Endodermal cell (in vitro differentiated cells): ENCODE measurements around the gene PDIA2. TPM values are rescaled to one million over a fixed set of nuclear protein-coding genes. Genes with fewer than 3 reads are reported as not detected.
A peak's percentile ranks its signal among the peaks of the same experiment; 100 is the strongest.

Experiments
- DNase-seq: peaks from one replicate; pipeline ENCODE4 v3.0.0-alpha.2; 2017
- H3K27ac ChIP-seq: 2 replicates; pipeline ENCODE4 v1.5.1; 2013; ENCODE audit warnings: mild to moderate bottlenecking, low read depth, low read length, moderate library complexity
- H3K27me3 ChIP-seq: 2 replicates; pipeline ENCODE4 v1.6.1; 2013; ENCODE audit warnings: mild to moderate bottlenecking, low read length, moderate library complexity; ENCODE audit not compliant: insufficient read depth, control insufficient read depth, poor library complexity, severe bottlenecking
- H3K36me3 ChIP-seq: 2 replicates; pipeline ENCODE4 v1.7.0; 2013; ENCODE audit warnings: mild to moderate bottlenecking, low read length, moderate library complexity; ENCODE audit not compliant: control insufficient read depth, insufficient read depth
- H3K4me1 ChIP-seq: one replicate; pipeline ENCODE4 v1.7.0; 2013; ENCODE audit warnings: low read length; ENCODE audit not compliant: control insufficient read depth, insufficient read depth
- H3K4me3 ChIP-seq: 2 replicates; pipeline ENCODE4 v1.5.1; 2013; ENCODE audit warnings: mild to moderate bottlenecking, low read length, moderate library complexity
- H3K9ac ChIP-seq: 2 replicates; pipeline ENCODE4 v1.6.1; 2013; ENCODE audit warnings: mild to moderate bottlenecking, low read length, moderate library complexity; ENCODE audit not compliant: poor library complexity, severe bottlenecking; ENCODE audit errors: extremely low read depth
- H3K9me3 ChIP-seq: 2 replicates; pipeline ENCODE4 v1.6.1; 2013; ENCODE audit warnings: mild to moderate bottlenecking, low read length, moderate library complexity; ENCODE audit not compliant: control insufficient read depth
- H3K27ac Mint-ChIP-seq: 2 replicates; pipeline ENCODE4 v1.8.0; 2020; ENCODE audit warnings: mixed read lengths
- H3K27me3 Mint-ChIP-seq: 2 replicates; pipeline ENCODE4 v1.8.0; 2021; ENCODE audit warnings: mild to moderate bottlenecking, mixed read lengths; ENCODE audit not compliant: insufficient read depth
- H3K36me3 Mint-ChIP-seq: 2 replicates; pipeline ENCODE4 v1.8.0; 2020; ENCODE audit warnings: low read depth, mixed read lengths
- H3K4me1 Mint-ChIP-seq: 2 replicates; pipeline ENCODE4 v1.8.0; 2020; ENCODE audit warnings: mixed read lengths
- H3K4me3 Mint-ChIP-seq: 2 replicates; pipeline ENCODE4 v1.8.0; 2020; ENCODE audit warnings: mild to moderate bottlenecking, moderate library complexity, mixed read lengths
- H3K9me3 Mint-ChIP-seq: 2 replicates; pipeline ENCODE4 v1.8.0; 2020; ENCODE audit warnings: mild to moderate bottlenecking, mixed read lengths
- CTCF ChIP-seq: fragments of 200-600 bp; sonication (generic); conservative IDR thresholded peaks from 2 replicates; pipeline ENCODE4 v1.5.0; 2021; ENCODE audit warnings: antibody characterized with exemption, mild to moderate bottlenecking
- WGBS, 2 experiments: methylation state at CpG; one replicate each; pipeline versions ENCODE4 v1.1.5 to v1.1.7; 2013; ENCODE audit warnings: missing lambda C conversion rate in 2 of 2, mixed read lengths in 1 of 2; ENCODE audit not compliant: insufficient coverage in 1 of 2, insufficient read length in 1 of 2; 5-methylcytosine and 5-hydroxymethylcytosine counted together
- total RNA-seq, 2 donors: library from RNA; stranded (reverse); fragmentation: NEBNext Ultra II Directional in 1 of 2; extraction: Animal tissue kit (Norgen Biotek cat#: 25700) in 1 of 2; gene quantifications; 2 replicates in 1 of 2; 3 replicates in 1 of 2; pipeline ENCODE4 v1.2.1, GENCODE V29; 2021

Gene PDIA2
- total RNA-seq, 2 donors from 2014 or later = 2.9 to 9.9 TPM

DNA sequence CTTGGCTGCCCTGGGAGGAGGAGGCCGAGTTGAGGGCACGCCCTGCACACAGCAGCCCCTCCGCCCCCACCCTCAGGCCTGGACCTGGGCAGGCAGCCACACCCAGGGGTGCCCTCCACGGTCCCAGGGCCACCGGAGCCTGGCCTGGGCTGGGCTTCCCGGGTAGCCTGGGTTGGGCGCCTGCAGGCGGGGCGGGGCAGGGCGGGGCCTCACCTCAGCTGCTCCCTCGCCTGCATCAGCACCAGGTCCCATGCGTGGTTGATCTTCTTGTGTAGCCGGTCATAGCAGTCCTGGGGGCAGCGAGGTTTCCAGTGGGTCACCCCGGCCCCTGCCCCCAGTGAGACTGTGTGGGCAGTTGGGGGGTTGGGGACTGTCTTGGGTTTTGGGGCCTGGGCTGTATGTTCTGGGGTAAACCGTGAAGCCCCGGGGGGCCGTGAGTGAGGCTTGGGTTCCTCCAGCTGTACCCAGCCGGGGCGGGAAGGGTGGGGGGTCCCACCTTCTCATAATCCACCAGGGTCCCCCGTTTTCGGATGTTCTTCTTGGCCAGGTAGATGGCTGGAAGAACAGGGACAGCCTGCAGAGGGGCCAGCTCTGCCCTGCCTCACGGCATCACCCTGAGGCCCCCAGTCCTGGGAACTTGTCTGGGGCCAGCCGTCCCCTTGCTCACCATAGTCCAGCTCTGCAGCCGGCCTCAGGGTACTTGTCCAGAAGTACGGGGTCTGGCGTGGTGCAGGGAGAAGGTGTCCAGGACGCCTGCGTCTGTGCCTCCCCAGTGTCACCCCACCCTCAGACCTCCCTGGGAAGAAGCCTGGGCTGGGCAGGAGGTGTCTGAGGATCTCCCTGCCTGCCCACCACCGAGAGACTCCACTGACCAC is 9.2 kb upstream of the PDIA2 start:
- no peaks in the 10 kb centered on the region for H3K4me1 Mint-ChIP-seq
- H3K27ac Mint-ChIP-seq = no peak overlapping the region
- no peak overlapping the region for H3K4me3 Mint-ChIP-seq
- H3K9me3 ChIP-seq = no peaks in the 10 kb centered on the region
- WGBS, 2 experiments = 90 to 91% methylated on average over 6 to 30 of the region's 30 CpGs
- no peak for TF ChIP-seq CTCF
- H3K4me1 ChIP-seq = no peaks in the 10 kb centered on the region
- no peak overlapping the region for H3K4me3 ChIP-seq
- no peaks in the 10 kb centered on the region for H3K36me3 Mint-ChIP-seq
- H3K27me3 Mint-ChIP-seq = peaks cover 29% of the 10 kb centered on the region
- H3K9ac ChIP-seq = no peak overlapping the region
- H3K27me3 ChIP-seq = peaks cover 27% of the 10 kb centered on the region
- DNase-seq = no peak
- H3K27ac ChIP-seq = no peak overlapping the region
- H3K36me3 ChIP-seq = no peaks in the 10 kb centered on the region
- H3K9me3 Mint-ChIP-seq = no peaks in the 10 kb centered on the region

GRCh38 chr16:275041-275641 is 7.8 kb upstream of the PDIA2 start:
- Mint-ChIP-seq H3K9me3 (no peaks in the 10 kb centered on the region), H3K27me3 (peaks cover 29% of the 10 kb centered on the region), H3K4me3 (peak overlapping the region; percentile 51), H3K4me1 (no peaks in the 10 kb centered on the region), H3K27ac (no peak overlapping the region), H3K36me3 (no peaks in the 10 kb centered on the region)
- Histone ChIP-seq H3K9me3 (no peaks in the 10 kb centered on the region), H3K9ac (no peak overlapping the region), H3K4me1 (no peaks in the 10 kb centered on the region), H3K4me3 (no peak overlapping the region), H3K27me3 (peaks cover 27% of the 10 kb centered on the region), H3K27ac (no peak overlapping the region), H3K36me3 (no peaks in the 10 kb centered on the region)
- no peak for TF ChIP-seq CTCF
- 6 to 11% methylated on average over 22 to 58 of the region's 58 CpGs for WGBS, 2 experiments
- peak; percentile 79 for DNase-seq

- no peaks in the 10 kb centered on the region for H3K36me3 Mint-ChIP-seq
- H3K27me3 Mint-ChIP-seq = peaks cover 29% of the 10 kb centered on the region
- no peaks in the 10 kb centered on the region for H3K9me3 Mint-ChIP-seq
- peak within 1 kb of the TSS; percentile 52 for H3K4me3 Mint-ChIP-seq
- Histone ChIP-seq H3K4me3 (no peak within 1 kb of the TSS), H3K9ac (no peak within 1 kb of the TSS), H3K27me3 (peaks cover 27% of the 10 kb centered on the region), H3K27ac (no peak within 1 kb of the TSS), H3K9me3 (no peaks in the 10 kb centered on the region), H3K4me1 (no peaks in the 10 kb centered on the region), H3K36me3 (no peaks in the 10 kb centered on the region)
- no peak within 1 kb of the TSS for H3K27ac Mint-ChIP-seq
- no peak for DNase-seq
- 12% methylated on average over 56 of the region's 56 CpGs; no CpG with 5 or more reads in 1 of the 2 experiments for WGBS, 2 experiments
- TF ChIP-seq CTCF = no peak
- no peaks in the 10 kb centered on the region for H3K4me1 Mint-ChIP-seq
Observed at GRCh38 chr16:275786-276232, 7.2 kb upstream of the PDIA2 start, which contains the start of gene RGS11. Gene RGS11, minus strand, starts transcription at chr16:275944. Its CDS starts 33 bp downstream, at chr16:275911.
